CD8-positive, alpha-beta memory T cell (primary cell): ENCODE data around the gene ZNF35. TPM values are rescaled to one million over a fixed set of nuclear protein-coding genes. Genes with fewer than 3 reads are reported as not detected.
"Not testable (repeated sequence)": the region's sequence is repeated elsewhere in the genome, so short reads cannot be mapped to it uniquely, and the experiment has no call there.

Source experiments
- CTCF ChIA-PET: fragments of 350-600 bp; sonication (Branson Sonifier 250); formaldehyde crosslinking; loops from one replicate; lab custom pipeline; 2021; ENCODE audit warnings: antibody characterized with exemption; lab: Charles Lee
- POLR2A ChIA-PET: fragments of 350-600 bp; sonication (Branson Sonifier 250); formaldehyde crosslinking; loops from one replicate; lab custom pipeline; 2021; ENCODE audit warnings: antibody characterized with exemption; lab: Charles Lee
- DNase-seq, 5 donors: peaks; one replicate each; pipeline versions ENCODE4 v3.0.0 to v3.0.0-alpha.2; 2020 to 2022; ENCODE audit warnings: mixed read lengths in 1 of 5
- H3K27ac ChIP-seq: one replicate; pipeline ENCODE4 v1.7.0; 2013; ENCODE audit warnings: low read depth, mild to moderate bottlenecking, low read length, moderate library complexity
- H3K27me3 ChIP-seq: 2 replicates; pipeline ENCODE4 v1.7.0; 2013; ENCODE audit warnings: low read length, mild to moderate bottlenecking; ENCODE audit not compliant: insufficient read depth, poor library complexity, severe bottlenecking
- H3K36me3 ChIP-seq: 2 replicates; pipeline ENCODE4 v1.7.0; 2013; ENCODE audit warnings: mild to moderate bottlenecking, low read length, moderate library complexity; ENCODE audit not compliant: insufficient read depth
- H3K4me1 ChIP-seq: 2 replicates; pipeline ENCODE4 v1.7.0; 2013; ENCODE audit warnings: mild to moderate bottlenecking, low read length, moderate library complexity; ENCODE audit not compliant: insufficient read depth
- H3K4me3 ChIP-seq: 2 replicates; pipeline ENCODE4 v1.7.0; 2013; ENCODE audit warnings: mild to moderate bottlenecking, low read length
- H3K9me3 ChIP-seq: 2 replicates; pipeline ENCODE4 v1.7.0; 2013; ENCODE audit warnings: mild to moderate bottlenecking, low read length
- H3K27ac Mint-ChIP-seq, 8 donors: one replicate each; pipeline ENCODE4 v1.8.0; 2020 to 2021; ENCODE audit warnings: mixed read lengths in 8 of 8, mild to moderate bottlenecking in 6 of 8, inconsistent platforms in 3 of 8, moderate library complexity in 3 of 8
- H3K27me3 Mint-ChIP-seq, 2 donors: one replicate each; pipeline ENCODE4 v1.8.0; 2020 to 2021; ENCODE audit warnings: mixed read lengths in 2 of 2, mild to moderate bottlenecking in 1 of 2, moderate library complexity in 1 of 2
- H3K36me3 Mint-ChIP-seq, 3 donors: one replicate each; pipeline ENCODE4 v1.8.0; 2020 to 2021; ENCODE audit warnings: mixed read lengths in 3 of 3, inconsistent platforms in 1 of 3, mild to moderate bottlenecking in 1 of 3
- H3K4me1 Mint-ChIP-seq, 3 donors: one replicate each; pipeline ENCODE4 v1.8.0; 2020 to 2021; ENCODE audit warnings: mixed read lengths in 3 of 3, inconsistent platforms in 1 of 3, mild to moderate bottlenecking in 1 of 3
- H3K4me3 Mint-ChIP-seq, 7 donors: one replicate each; pipeline ENCODE4 v1.8.0; 2020 to 2021; ENCODE audit warnings: mixed read lengths in 7 of 7, mild to moderate bottlenecking in 6 of 7, moderate library complexity in 4 of 7, inconsistent platforms in 2 of 7
- H3K9me3 Mint-ChIP-seq, 5 donors: one replicate each; pipeline ENCODE4 v1.8.0; 2020 to 2022; ENCODE audit warnings: mixed read lengths in 5 of 5, mild to moderate bottlenecking in 3 of 5, moderate library complexity in 2 of 5, inconsistent platforms in 1 of 5
- polyA plus RNA-seq: library from polyadenylated mRNA; unstranded; fragments of 300-500 nt; fragmentation: Illumina TruSeq; gene quantifications from one replicate; pipeline ENCODE4 v1.2.3, GENCODE V29; 2021
- total RNA-seq, 2 experiments: library from RNA; stranded (reverse); gene quantifications; one replicate each; pipeline ENCODE4 v1.2.3, GENCODE V29; 2021

Gene ZNF35
- total and polyA plus RNA-seq, 3 experiments from 2014 or later = 2.4 to 9.0 (median 8.2) TPM

GRCh38 chr3:44666346-44666745 lies 17.8 kb downstream of the ZNF35 start:
- ChIA-PET POLR2A (no interaction called here), CTCF (no interaction called here)
- Mint-ChIP-seq H3K27me3 (peaks cover 3 to 6% of the 10 kb centered on the region in 2 donors), H3K9me3 (peaks cover 20 to 33% (median 23%) of the 10 kb centered on the region in 5 donors), H3K36me3 (peaks cover 2 to 35% (median 6%) of the 10 kb centered on the region in 3 donors), H3K4me1 (no peaks in the 10 kb centered on the region), H3K27ac (no peak overlapping the region), H3K4me3 (no peak overlapping the region)
- H3K36me3 ChIP-seq = no peaks in the 10 kb centered on the region
- H3K27ac ChIP-seq = no peak overlapping the region
- no peaks in the 10 kb centered on the region for H3K9me3 ChIP-seq
- no peaks in the 10 kb centered on the region for H3K4me1 ChIP-seq
- H3K4me3 ChIP-seq = no peak overlapping the region
- no peaks in the 10 kb centered on the region for H3K27me3 ChIP-seq
- no peak for DNase-seq

DNA sequence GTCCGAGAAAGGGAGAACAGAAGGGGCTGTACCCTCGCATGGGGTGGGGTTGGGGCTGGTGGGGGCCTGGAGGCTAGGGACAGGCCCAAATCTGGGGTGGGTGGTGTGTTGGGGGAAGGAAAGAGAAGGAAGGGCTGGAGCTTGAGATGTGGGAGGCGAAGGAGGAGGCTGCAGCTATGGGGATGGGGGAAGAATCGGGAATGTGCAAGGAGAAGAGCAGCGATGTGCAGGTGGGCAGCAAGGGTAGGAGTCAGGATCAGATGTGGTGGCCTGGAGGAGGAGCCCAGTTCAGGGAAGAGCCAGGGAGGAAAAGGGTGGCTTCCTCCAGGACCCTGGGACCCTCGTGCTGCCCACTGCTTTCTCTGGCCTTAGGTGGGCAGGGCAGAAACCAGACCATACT lies 21.2 kb downstream of the ZNF35 start:
- Histone ChIP-seq H3K4me1 (no peaks in the 10 kb centered on the region), H3K27ac (no peak overlapping the region), H3K27me3 (no peaks in the 10 kb centered on the region), H3K36me3 (no peaks in the 10 kb centered on the region), H3K4me3 (no peak overlapping the region), H3K9me3 (no peaks in the 10 kb centered on the region)
- ChIA-PET POLR2A (no interaction called here), CTCF (no interaction called here)
- no peak overlapping the region for H3K4me3 Mint-ChIP-seq
- no peak overlapping the region for H3K27ac Mint-ChIP-seq
- H3K4me1 Mint-ChIP-seq = no peaks in the 10 kb centered on the region
- H3K9me3 Mint-ChIP-seq = peaks cover 6 to 30% (median 23%) of the 10 kb centered on the region in 5 donors
- peaks cover 0 to 12% of the 10 kb centered on the region in 2 donors for H3K27me3 Mint-ChIP-seq
- peaks cover 0 to 21% (median 0%) of the 10 kb centered on the region in 3 donors for H3K36me3 Mint-ChIP-seq
- no peak for DNase-seq

DNA sequence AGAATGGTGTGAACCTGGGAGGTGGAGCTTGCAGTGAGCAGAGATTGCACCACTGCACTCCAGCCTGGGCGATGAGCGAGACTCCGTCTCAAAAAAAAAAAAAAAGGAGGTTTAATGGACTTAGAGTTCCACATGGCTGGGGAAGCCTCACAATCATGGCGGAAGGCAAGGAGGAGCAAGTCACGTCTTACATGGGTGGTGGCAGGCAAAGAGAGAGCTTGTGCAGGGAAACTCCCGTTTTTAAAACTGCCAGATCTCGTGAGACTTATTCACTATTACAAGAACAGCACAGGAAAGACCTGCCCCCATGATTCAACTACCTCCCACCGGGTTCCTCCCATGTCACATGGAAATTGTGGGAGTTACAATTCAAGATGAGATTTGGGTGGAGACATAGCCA lies 24.9 kb downstream of the ZNF35 start:
- H3K4me3 Mint-ChIP-seq, H3K36me3 ChIP-seq, H3K27ac Mint-ChIP-seq, POLR2A ChIA-PET, H3K27ac ChIP-seq, H3K4me3 ChIP-seq, H3K27me3 ChIP-seq, H3K4me1 ChIP-seq, H3K4me1 Mint-ChIP-seq, DNase-seq, H3K9me3 ChIP-seq: not testable (repeated sequence)
- H3K9me3 Mint-ChIP-seq = peaks cover 3 to 39% (median 25%) of the 10 kb centered on the region in 5 donors
- CTCF ChIA-PET = interaction anchor here (1.6 kb wide), 1 partner anchor 13 kb away, joined by 5 read pairs; no protein-coding TSS in a partner anchor
- peaks cover 6 to 14% of the 10 kb centered on the region in 2 donors for H3K27me3 Mint-ChIP-seq
- peaks cover 0 to 21% (median 0%) of the 10 kb centered on the region in 3 donors for H3K36me3 Mint-ChIP-seq

- no peak overlapping the region for H3K4me3 Mint-ChIP-seq
- Histone ChIP-seq H3K27ac (no peak overlapping the region), H3K36me3 (no peaks in the 10 kb centered on the region), H3K9me3 (no peaks in the 10 kb centered on the region), H3K4me1 (no peaks in the 10 kb centered on the region), H3K27me3 (no peaks in the 10 kb centered on the region), H3K4me3 (no peak overlapping the region)
- H3K9me3 Mint-ChIP-seq = peaks cover 3 to 43% (median 25%) of the 10 kb centered on the region in 5 donors
- no peak for DNase-seq
- ChIA-PET POLR2A (no interaction called here), CTCF (interaction anchor here (1.6 kb wide), 1 partner anchor 12 kb away, joined by 5 read pairs; no protein-coding TSS in a partner anchor)
- H3K4me1 Mint-ChIP-seq = no peaks in the 10 kb centered on the region
- H3K27me3 Mint-ChIP-seq = peaks cover 6 to 10% of the 10 kb centered on the region in 2 donors
- H3K36me3 Mint-ChIP-seq = peaks cover 0 to 21% (median 0%) of the 10 kb centered on the region in 3 donors
- H3K27ac Mint-ChIP-seq = no peak overlapping the region
Observed at GRCh38 chr3:44674211-44674610, 25.7 kb downstream of the ZNF35 start.

GRCh38 chr3:44678480-44679116 lies 30.1 kb downstream of the ZNF35 start:
- H3K27me3 ChIP-seq = no peaks in the 10 kb centered on the region
- H3K9me3 ChIP-seq = peaks cover 4% of the 10 kb centered on the region
- Mint-ChIP-seq H3K36me3 (peaks cover 7 to 39% (median 13%) of the 10 kb centered on the region in 3 donors), H3K4me1 (peaks cover 0 to 2% (median 0%) of the 10 kb centered on the region in 3 donors), H3K4me3 (no peak overlapping the region), H3K27ac (no peak overlapping the region), H3K27me3 (peaks cover 7 to 13% of the 10 kb centered on the region in 2 donors), H3K9me3 (peaks cover 9 to 62% (median 39%) of the 10 kb centered on the region in 5 donors)
- CTCF ChIA-PET = no interaction called here
- no peaks in the 10 kb centered on the region for H3K4me1 ChIP-seq
- POLR2A ChIA-PET = no interaction called here
- H3K4me3 ChIP-seq = no peak overlapping the region
- H3K36me3 ChIP-seq = no peaks in the 10 kb centered on the region
- H3K27ac ChIP-seq = no peak overlapping the region
- no peak for DNase-seq

DNA sequence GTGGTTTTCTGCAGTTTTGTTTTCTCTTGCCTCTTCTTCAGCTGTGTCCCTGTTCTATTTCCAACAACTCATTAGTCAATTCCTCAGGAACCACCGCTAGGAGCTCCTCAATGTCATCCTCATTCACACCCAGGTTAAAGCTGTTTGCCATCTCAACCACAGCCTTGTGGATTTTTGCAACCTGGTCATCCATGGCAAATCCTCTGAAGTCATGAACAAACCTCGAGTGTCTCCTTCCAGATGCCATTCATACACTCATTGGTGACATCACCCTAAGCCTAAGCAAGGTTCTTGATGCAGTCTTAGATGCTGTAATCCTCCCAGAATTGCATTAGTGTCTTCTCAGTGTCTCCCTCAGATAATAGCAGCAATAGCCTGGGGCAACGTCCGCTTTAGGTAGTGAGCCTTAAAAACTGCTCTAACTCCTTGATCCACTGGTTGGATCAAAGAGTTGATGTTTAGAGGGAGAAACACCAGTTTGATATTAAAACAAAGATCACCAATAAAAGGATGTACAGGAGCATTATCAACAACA lies 32.5 kb downstream of the ZNF35 start:
- no peaks in the 10 kb centered on the region for H3K4me1 ChIP-seq
- H3K9me3 Mint-ChIP-seq = peaks cover 9 to 64% (median 49%) of the 10 kb centered on the region in 5 donors
- H3K36me3 Mint-ChIP-seq = peaks cover 7 to 52% (median 27%) of the 10 kb centered on the region in 3 donors

GRCh38 chr3:44682182-44682896 lies 33.8 kb downstream of the ZNF35 start:
- Mint-ChIP-seq H3K27me3 (peaks cover 20 to 37% of the 10 kb centered on the region in 2 donors), H3K4me1 (peaks cover 15 to 18% (median 17%) of the 10 kb centered on the region in 3 donors), H3K27ac (no peak overlapping the region), H3K9me3 (peaks cover 14 to 64% (median 52%) of the 10 kb centered on the region in 5 donors), H3K36me3 (peaks cover 7 to 52% (median 27%) of the 10 kb centered on the region in 3 donors), H3K4me3 (no peak overlapping the region)
- peaks cover 14% of the 10 kb centered on the region for H3K9me3 ChIP-seq
- ChIA-PET POLR2A (no interaction called here), CTCF (no interaction called here)
- H3K27ac ChIP-seq = no peak overlapping the region
- no peaks in the 10 kb centered on the region for H3K36me3 ChIP-seq
- H3K4me3 ChIP-seq = no peak overlapping the region
- no peaks in the 10 kb centered on the region for H3K4me1 ChIP-seq
- DNase-seq = no peak
- H3K27me3 ChIP-seq = no peaks in the 10 kb centered on the region

More for the DNA sequence above, 32.5 kb downstream of the ZNF35 start:
- H3K27me3 Mint-ChIP-seq = peaks cover 13 to 32% of the 10 kb centered on the region in 2 donors
- Histone ChIP-seq H3K4me3 (no peak overlapping the region), H3K9me3 (peaks cover 14% of the 10 kb centered on the region), H3K27me3 (no peaks in the 10 kb centered on the region), H3K36me3 (no peaks in the 10 kb centered on the region), H3K27ac (no peak overlapping the region)
- no peak for DNase-seq
- peaks cover 13 to 18% (median 17%) of the 10 kb centered on the region in 3 donors for H3K4me1 Mint-ChIP-seq
- no peak overlapping the region for H3K27ac Mint-ChIP-seq
- POLR2A ChIA-PET = no interaction called here
- CTCF ChIA-PET = no interaction called here
- H3K4me3 Mint-ChIP-seq = no peak overlapping the region
